Adipocyte (in vitro differentiated cells): ENCODE measurements around the gene TRUB1.
"Not testable (repeated sequence)": the region's sequence is repeated elsewhere in the genome, so short reads cannot be mapped to it uniquely, and the experiment has no call there.

ENCODE experiments used
- DNase-seq: peaks from one replicate; pipeline ENCODE4 v3.0.0-alpha.2; 2015; ENCODE audit warnings: low read depth
- H3K27me3 ChIP-seq: replicated peaks from 2 replicates; pipeline ENCODE4 v1.7.0; 2013; ENCODE audit warnings: mild to moderate bottlenecking, low read length, moderate library complexity; ENCODE audit not compliant: control insufficient read depth, insufficient read depth
- H3K36me3 ChIP-seq: 2 replicates; pipeline ENCODE4 v1.7.0; 2013; ENCODE audit warnings: low read length, mild to moderate bottlenecking, moderate library complexity; ENCODE audit not compliant: control insufficient read depth, insufficient read depth, severe bottlenecking
- H3K4me1 ChIP-seq: 2 replicates; pipeline ENCODE4 v1.7.0; 2013; ENCODE audit warnings: mild to moderate bottlenecking, low read length, moderate library complexity; ENCODE audit not compliant: control insufficient read depth, insufficient read depth
- H3K4me3 ChIP-seq: 2 replicates; pipeline ENCODE4 v1.7.0; 2013; ENCODE audit warnings: mild to moderate bottlenecking, low read length, moderate library complexity
- H3K9ac ChIP-seq: 2 replicates; pipeline ENCODE4 v1.7.0; 2013; ENCODE audit warnings: mild to moderate bottlenecking, low read length, moderate library complexity
- H3K9me3 ChIP-seq: 2 replicates; pipeline ENCODE4 v1.7.0; 2013; ENCODE audit warnings: mild to moderate bottlenecking, low read length, moderate library complexity; ENCODE audit not compliant: control insufficient read depth

Gene TRUB1

DNA sequence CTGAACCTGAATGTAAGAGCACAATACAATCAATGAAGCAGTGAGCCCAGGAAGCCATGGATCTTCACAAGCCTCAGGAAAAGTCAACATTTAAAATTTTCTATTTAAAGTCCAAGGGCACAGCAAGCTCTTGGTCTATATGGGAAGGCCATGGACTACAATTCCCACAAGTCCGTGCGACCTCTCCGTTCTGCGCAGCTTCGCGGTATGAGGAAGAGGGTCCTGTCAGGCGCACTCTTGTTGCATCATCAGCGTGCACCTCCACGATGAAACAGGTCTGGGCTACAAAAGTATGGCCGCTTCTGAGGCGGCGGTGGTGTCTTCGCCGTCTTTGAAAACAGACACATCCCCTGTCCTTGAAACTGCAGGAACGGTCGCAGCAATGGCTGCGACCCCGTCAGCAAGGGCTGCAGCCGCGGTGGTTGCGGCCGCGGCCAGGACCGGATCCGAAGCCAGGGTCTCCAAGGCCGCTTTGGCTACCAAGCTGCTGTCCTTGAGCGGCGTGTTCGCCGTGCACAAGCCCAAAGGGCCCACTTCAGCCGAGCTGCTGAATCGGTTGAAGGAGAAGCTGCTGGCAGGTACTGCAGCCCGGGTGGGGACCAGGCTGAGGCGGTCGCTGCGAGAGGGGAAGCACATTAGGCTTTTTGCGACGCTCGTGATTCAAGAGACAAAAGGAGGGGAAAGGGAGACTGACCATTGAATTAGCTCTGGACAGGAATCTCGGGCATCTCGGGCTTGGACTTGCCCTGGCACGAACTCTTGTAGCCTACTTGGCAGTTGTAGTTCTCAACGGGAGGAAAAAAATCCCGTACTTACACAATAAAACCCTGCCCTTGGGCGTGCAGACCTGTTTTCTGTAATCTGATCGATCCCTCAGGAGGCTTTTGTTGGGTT is at the start of gene TRUB1:
Gene TRUB1 (plus strand): TSS at position 234 of the 894 bp plus-strand sequence. CDS start 59 bp downstream, at position 293.
- Histone ChIP-seq H3K4me3 (peak within 1 kb of the TSS; percentile 95), H3K36me3 (peaks cover 9% of the 10 kb centered on the region), H3K27me3 (no peaks in the 10 kb centered on the region), H3K9me3 (no peaks in the 10 kb centered on the region), H3K4me1 (peaks cover 21% of the 10 kb centered on the region), H3K9ac (peak within 1 kb of the TSS; percentile 97)
- DNase-seq: peak; percentile 97

DNA sequence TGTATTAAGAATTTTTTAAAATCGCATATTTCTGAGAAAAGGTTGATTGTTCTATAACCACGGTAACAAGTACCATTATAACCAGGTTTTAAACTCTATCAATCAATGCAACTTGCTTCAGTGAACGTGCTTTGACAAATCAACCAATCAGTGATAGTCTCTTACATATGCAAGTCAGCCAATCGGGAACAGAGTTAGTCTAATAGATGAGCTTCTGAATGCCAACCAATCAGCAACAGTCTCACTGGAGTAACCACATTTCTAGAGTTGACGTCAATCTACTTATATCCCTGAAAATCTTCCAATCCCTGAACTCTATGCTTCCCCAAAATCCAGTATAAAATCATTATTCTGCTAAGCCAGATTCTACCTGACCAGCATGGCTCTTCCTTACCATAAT is 44.7 kb upstream of the TRUB1 start:
- Histone ChIP-seq H3K27me3 (peaks cover 5% of the 10 kb centered on the region), H3K9ac (no peak overlapping the region), H3K4me3 (no peak overlapping the region), H3K4me1 (no peaks in the 10 kb centered on the region), H3K36me3 (no peaks in the 10 kb centered on the region), H3K9me3 (no peaks in the 10 kb centered on the region)
- no peak for DNase-seq

DNA sequence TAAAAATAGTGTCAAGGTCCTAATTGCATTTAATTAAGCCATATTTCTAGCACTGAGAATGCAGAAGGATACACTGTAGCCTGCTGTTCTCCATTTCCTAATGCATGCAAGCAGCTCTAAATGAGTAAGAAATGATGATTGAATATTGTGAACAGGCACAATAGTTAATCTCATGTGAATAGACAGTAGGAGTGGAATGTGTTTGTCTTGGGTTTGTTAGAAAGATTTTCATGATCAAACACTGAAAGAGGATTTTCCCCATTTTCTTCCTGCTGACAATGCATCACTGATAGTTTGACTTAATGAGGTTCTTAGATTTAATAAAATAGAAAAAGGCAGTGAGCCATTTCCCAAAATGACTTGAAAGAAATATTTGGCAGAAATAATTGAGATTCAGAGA is 43.1 kb upstream of the TRUB1 start:
- Histone ChIP-seq H3K4me3 (no peak overlapping the region), H3K4me1 (no peaks in the 10 kb centered on the region), H3K9ac (no peak overlapping the region), H3K27me3 (peaks cover 3% of the 10 kb centered on the region), H3K36me3 (no peaks in the 10 kb centered on the region), H3K9me3 (no peaks in the 10 kb centered on the region)
- no peak for DNase-seq

DNA sequence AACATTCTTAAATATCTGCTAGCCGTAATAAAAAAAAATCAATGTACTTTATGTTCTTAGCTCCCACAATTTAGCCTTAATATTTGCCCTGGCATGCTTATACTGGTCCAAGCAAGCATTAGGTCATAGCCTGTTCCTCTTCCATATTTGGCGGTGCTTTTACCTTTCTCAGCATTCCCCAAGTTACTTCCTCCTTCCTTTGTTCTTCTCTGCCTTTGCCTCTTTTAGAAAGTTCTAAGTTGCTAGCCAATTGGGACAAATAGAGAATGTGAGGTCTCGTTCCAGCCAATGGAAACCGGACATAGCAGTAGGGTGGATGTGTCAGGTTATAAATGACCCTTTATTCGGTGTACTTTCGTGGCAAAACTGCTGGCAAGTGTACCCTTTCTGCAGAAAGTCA is 41.0 kb upstream of the TRUB1 start:
- H3K9me3 ChIP-seq, H3K27me3 ChIP-seq, H3K4me3 ChIP-seq, H3K36me3 ChIP-seq, H3K4me1 ChIP-seq, DNase-seq, H3K9ac ChIP-seq: not testable (repeated sequence)

DNA sequence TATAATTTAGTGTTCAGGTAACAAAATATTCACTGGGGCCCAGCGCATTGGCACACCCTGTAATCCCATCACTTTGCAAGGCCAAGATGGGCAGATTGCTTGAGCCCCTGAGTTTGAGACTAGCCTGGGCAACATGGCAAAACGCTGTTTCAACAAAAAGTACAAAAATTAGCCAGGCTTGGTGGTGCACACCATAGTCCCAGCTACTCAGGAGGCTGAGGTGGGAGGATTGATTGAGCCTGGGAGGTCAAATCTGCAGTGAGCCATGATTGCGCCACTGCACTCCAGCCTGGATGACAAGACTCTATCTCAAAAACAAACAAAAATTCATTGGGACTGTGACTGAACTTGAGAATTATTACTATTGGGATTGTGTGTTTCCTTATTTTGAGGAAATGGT is 40.4 kb upstream of the TRUB1 start:
- peaks cover 3% of the 10 kb centered on the region for H3K27me3 ChIP-seq
- H3K4me3 ChIP-seq: no peak overlapping the region

DNA sequence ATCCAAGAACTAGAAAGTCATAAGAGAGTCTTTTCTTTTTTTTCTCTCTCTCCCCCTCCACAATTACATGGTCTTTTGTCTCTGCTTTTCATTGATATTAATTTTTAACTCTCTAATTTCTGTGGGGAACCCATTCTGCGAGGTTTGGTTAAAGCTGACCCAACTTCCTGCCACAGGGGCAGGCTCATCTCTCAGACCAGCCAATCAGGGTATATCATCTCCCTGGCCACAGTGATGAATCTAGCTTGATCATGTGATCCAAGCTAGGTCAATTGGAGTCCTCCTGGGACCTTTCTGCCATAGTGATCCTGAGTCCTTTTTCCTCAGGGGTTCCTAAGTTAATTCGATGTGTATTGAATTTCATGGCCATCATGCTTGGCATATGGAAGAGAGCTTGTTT is 38.0 kb upstream of the TRUB1 start:
- no peak for DNase-seq
- no peaks in the 10 kb centered on the region for H3K36me3 ChIP-seq
- no peak overlapping the region for H3K4me3 ChIP-seq
- peaks cover 3% of the 10 kb centered on the region for H3K4me1 ChIP-seq
- no peak overlapping the region for H3K9ac ChIP-seq
- H3K9me3 ChIP-seq: no peaks in the 10 kb centered on the region
- H3K27me3 ChIP-seq: peaks cover 3% of the 10 kb centered on the region

More for the DNA sequence above, 40.4 kb upstream of the TRUB1 start:
- Histone ChIP-seq H3K36me3 (no peaks in the 10 kb centered on the region), H3K4me1 (no peaks in the 10 kb centered on the region), H3K9me3 (no peaks in the 10 kb centered on the region), H3K9ac (no peak overlapping the region)
- no peak for DNase-seq

DNA sequence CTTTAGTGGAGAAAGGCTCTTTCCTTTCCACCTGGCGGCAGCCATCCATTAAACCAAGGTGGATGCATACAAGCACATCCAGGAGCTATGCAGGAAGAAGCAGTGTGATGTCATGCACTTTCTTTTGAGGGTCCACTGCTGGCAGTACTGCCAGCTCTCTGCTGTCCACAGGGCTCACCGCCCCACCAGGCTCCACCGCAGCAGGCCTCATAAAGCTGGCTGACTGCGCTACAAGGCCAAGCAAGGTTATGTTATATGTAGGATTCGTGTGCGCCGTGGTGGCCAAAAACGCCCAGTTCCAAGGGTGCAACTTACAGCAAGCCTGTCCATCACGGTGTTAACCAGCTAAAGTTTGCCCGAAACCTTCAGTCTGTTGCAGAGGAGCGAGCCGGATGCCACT is 37.3 kb upstream of the TRUB1 start:
- DNase-seq: no peak
- H3K4me1 ChIP-seq: peaks cover 7% of the 10 kb centered on the region
- H3K27me3 ChIP-seq: peaks cover 3% of the 10 kb centered on the region
- H3K36me3 ChIP-seq: no peaks in the 10 kb centered on the region
- H3K4me3 ChIP-seq: no peak overlapping the region
- no peaks in the 10 kb centered on the region for H3K9me3 ChIP-seq
- no peak overlapping the region for H3K9ac ChIP-seq

DNA sequence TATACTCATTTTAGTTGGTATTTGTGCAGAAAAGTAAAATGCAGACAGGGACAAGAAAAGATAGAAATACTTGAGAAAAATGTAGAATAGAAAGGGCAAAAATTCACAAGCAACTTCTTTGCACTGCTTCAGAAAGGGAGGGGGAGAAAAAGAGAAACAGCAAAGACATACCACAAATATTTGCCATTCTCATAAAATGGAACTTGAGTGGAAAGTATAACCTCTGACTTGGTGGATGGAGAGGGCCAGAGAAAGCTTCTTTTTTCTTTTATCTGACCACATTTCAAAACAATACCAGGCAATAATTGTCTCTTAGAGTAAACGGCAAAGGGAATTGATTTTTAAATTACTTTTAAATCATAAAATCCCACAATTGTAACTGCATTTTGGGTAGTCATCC is 35.8 kb upstream of the TRUB1 start:
- Histone ChIP-seq H3K27me3 (no peaks in the 10 kb centered on the region), H3K36me3 (no peaks in the 10 kb centered on the region), H3K4me3 (no peak overlapping the region), H3K9me3 (no peaks in the 10 kb centered on the region), H3K9ac (no peak overlapping the region), H3K4me1 (peaks cover 9% of the 10 kb centered on the region)
- peak; percentile 63 for DNase-seq

DNA sequence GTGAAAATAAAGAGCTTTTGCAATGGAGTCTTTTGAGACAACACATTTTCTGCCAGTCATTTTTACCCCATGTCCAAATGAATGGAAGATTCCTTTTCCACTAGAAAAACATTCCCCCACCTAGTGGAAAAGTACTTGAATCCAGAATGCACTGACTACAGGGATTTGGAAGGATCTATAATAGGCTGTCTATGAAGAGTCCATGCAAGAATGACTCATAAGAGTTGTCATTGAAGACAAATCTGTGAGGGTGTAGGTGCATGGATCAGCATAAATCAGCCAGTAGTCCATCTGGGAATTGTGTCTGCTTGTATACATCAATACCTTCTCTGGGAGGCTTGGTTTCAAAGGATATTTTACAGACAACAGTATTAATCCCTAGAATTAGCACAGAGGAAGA is 32.5 kb upstream of the TRUB1 start:
- H3K4me1 ChIP-seq: peaks cover 9% of the 10 kb centered on the region
- no peak overlapping the region for H3K9ac ChIP-seq
- no peaks in the 10 kb centered on the region for H3K27me3 ChIP-seq
- H3K9me3 ChIP-seq: no peaks in the 10 kb centered on the region
- H3K4me3 ChIP-seq: no peak overlapping the region
- DNase-seq: peak; percentile 15
- no peaks in the 10 kb centered on the region for H3K36me3 ChIP-seq

DNA sequence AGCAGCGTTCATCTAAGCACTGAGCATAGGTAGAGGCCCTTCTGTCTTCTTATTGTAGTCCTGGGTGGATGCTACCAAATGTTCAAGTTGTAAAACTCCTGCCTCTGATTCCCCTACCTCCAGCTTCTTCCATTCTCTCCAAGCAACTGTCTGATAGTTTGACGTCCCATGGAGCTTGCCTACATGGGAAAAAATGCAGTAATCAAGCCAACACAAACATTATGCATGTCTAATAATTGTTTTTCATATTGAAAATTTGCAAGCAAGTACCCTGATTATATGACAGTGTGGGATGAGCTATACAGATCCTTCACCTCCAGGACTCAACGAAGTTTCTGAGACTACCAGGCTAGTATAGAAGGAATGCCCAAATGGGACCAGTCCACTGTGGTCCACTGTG is 31.0 kb upstream of the TRUB1 start:
- H3K27me3 ChIP-seq: no peaks in the 10 kb centered on the region
- no peak for DNase-seq
- H3K9ac ChIP-seq: no peak overlapping the region
- no peak overlapping the region for H3K4me3 ChIP-seq
- peaks cover 9% of the 10 kb centered on the region for H3K4me1 ChIP-seq
- H3K9me3 ChIP-seq: no peaks in the 10 kb centered on the region
- H3K36me3 ChIP-seq: no peaks in the 10 kb centered on the region

DNA sequence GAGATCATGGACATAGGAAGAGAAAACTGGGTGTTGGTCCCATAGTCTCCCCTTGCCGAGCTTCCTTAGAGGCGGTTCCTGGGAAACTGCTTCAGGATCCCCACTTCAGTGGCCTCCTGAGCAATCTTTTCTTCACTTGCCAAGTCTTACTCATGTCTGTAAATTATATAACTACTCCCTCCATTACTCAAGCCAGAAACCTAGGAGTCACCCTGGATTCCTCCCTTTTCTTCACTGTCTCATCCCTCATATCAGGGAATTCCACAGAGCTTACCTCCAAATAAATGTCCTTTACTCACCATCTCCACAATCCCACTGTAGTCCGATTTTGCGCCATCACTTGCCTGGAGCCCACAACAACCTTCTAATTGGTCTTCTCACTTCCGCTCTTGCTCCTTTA is 29.1 kb upstream of the TRUB1 start:
- Histone ChIP-seq H3K9ac (no peak overlapping the region), H3K27me3 (no peaks in the 10 kb centered on the region), H3K36me3 (no peaks in the 10 kb centered on the region)

More for the DNA sequence above, 29.1 kb upstream of the TRUB1 start:
- DNase-seq: no peak
- no peaks in the 10 kb centered on the region for H3K9me3 ChIP-seq
- peaks cover 9% of the 10 kb centered on the region for H3K4me1 ChIP-seq
- H3K4me3 ChIP-seq: no peak overlapping the region
